Left lung (tissue), 10 donors: ENCODE results near the gene MTREX. TPM values are rescaled to one million over a fixed set of nuclear protein-coding genes. Genes with fewer than 3 reads are reported as not detected.

Experiments used
- ATAC-seq: fragments of 200-7000 bp; cut with Tn5 transposase; one replicate; pipeline ENCODE4 v1.9.1; 2020; ENCODE audit warnings: moderate library complexity
- DNase-seq, 4 donors: peaks; one replicate each; pipeline ENCODE4 v3.0.0-alpha.2; 2013 to 2020
- H3K27ac ChIP-seq, 2 donors: fragments of 200-600 bp; sonication (generic) in 1 of 2; one replicate each; pipeline versions ENCODE4 v1.5.0 to v1.8.0; 2020 to 2021
- H3K27me3 ChIP-seq, 2 donors: fragments of 200-600 bp; sonication (generic) in 1 of 2; one replicate each; pipeline versions ENCODE4 v1.5.0 to v1.8.0; 2020 to 2021
- H3K36me3 ChIP-seq, 2 donors: fragments of 200-600 bp; sonication (generic) in 1 of 2; one replicate each; pipeline versions ENCODE4 v1.5.0 to v1.8.0; 2020 to 2021
- H3K4me1 ChIP-seq, 2 donors: fragments of 200-600 bp; one replicate each; pipeline ENCODE4 v1.8.0; 2021
- H3K4me3 ChIP-seq, 2 donors: fragments of 200-600 bp; sonication (generic) in 1 of 2; one replicate each; pipeline versions ENCODE4 v1.5.0 to v1.8.0; 2020 to 2021; ENCODE audit warnings: mild to moderate bottlenecking in 1 of 2
- H3K9me3 ChIP-seq, 2 donors: fragments of 200-600 bp; sonication (generic) in 1 of 2; one replicate each; pipeline versions ENCODE4 v1.5.0 to v1.8.0; 2020 to 2021
- intact Hi-C, 2 donors: fragments of 100-400 bp; cut with DNase I; formaldehyde crosslinking; loops; one replicate each; pipeline versions ENCODE4 v1.11.2 to v1.14.2; 2022
- polyA plus RNA-seq, 6 donors: library from polyadenylated mRNA; unstranded; fragments of 120-200 nt; gene quantifications; one replicate each; pipeline ENCODE4 v1.2.1, GENCODE V29; 2013; ENCODE audit not compliant: insufficient read length in 6 of 6
- total RNA-seq, 2 donors: library from RNA; stranded (reverse); fragmentation: NEBNext Ultra II Directional; extraction: Animal tissue kit (Norgen Biotek cat#: 25700); gene quantifications; one replicate each; pipeline ENCODE4 v1.2.1, GENCODE V29; 2021
- TF ChIP-seq, protein P1 (sequence below), 2 donors: fragments of 200-600 bp; sonication (generic) in 1 of 2; IDR thresholded peaks; one replicate each; pipeline versions ENCODE4 v1.5.0 to v1.8.0; 2021; ENCODE audit warnings: antibody characterized with exemption in 2 of 2
- donor health status: DM: no; HTN: yes; CAD: no.
- donor health status: DM: no; HTN: no; CAD: no.

The MTREX gene
- total and polyA plus RNA-seq, 8 donors = 48.8 to 112 (median 87.6) TPM

DNA sequence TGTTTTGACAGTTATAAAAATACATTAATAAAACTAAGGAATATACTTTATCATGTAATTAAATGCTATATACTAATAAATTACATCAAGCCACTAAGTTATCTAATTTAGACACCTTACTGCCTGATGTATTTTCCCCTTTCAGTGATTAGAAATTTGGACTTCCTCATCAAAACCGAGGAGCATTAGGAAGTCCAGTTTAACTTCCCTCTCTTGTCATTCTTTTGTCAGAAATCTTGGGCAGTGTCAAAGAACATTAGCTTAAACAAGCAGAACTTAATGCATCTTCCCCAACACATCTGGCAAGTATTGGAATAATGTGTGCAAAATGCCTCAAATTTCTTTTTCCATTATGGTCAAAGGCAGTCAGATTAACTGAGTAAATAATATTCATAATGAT, 145.4 kb downstream of the MTREX start:
- Histone ChIP-seq H3K36me3 (no peaks in the 10 kb centered on the region), H3K4me3 (no peak overlapping the region), H3K27me3 (no peaks in the 10 kb centered on the region), H3K9me3 (no peaks in the 10 kb centered on the region), H3K27ac (no peak overlapping the region), H3K4me1 (no peaks in the 10 kb centered on the region)
- intact Hi-C loops = no loop called here
- DNase-seq (no peak), ATAC-seq (no peak)
- TF ChIP-seq, protein P1, sequence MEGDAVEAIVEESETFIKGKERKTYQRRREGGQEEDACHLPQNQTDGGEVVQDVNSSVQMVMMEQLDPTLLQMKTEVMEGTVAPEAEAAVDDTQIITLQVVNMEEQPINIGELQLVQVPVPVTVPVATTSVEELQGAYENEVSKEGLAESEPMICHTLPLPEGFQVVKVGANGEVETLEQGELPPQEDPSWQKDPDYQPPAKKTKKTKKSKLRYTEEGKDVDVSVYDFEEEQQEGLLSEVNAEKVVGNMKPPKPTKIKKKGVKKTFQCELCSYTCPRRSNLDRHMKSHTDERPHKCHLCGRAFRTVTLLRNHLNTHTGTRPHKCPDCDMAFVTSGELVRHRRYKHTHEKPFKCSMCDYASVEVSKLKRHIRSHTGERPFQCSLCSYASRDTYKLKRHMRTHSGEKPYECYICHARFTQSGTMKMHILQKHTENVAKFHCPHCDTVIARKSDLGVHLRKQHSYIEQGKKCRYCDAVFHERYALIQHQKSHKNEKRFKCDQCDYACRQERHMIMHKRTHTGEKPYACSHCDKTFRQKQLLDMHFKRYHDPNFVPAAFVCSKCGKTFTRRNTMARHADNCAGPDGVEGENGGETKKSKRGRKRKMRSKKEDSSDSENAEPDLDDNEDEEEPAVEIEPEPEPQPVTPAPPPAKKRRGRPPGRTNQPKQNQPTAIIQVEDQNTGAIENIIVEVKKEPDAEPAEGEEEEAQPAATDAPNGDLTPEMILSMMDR (IDR thresholded peaks at IDR 0.05) = no peak

DNA sequence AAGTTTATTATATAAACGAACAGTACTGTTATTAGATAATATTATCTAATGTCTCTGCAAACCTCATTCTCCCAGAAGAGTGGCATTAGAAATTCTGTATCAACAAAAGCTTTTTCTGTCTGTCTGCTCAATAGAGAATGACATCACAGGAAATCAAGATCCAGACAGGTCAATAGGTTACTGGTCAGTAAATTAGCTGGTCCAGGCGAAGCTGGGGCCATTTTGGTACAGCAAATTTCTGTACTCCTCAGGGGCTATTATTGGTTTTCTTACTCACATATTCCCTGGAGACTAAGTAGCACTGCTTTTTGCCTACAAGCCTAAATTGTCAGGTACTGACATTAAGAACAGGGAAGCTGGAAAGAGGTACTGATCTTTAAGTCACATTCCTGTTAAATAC, 146.5 kb downstream of the MTREX start:
- DNase-seq (no peak), ATAC-seq (no peak)
- H3K27ac ChIP-seq = no peak overlapping the region
- H3K36me3 ChIP-seq = no peaks in the 10 kb centered on the region
- H3K4me3 ChIP-seq = no peak overlapping the region
- intact Hi-C loops = no loop called here
- TF ChIP-seq, protein P1 (IDR thresholded peaks at IDR 0.05) = no peak
- H3K4me1 ChIP-seq = no peaks in the 10 kb centered on the region
- H3K9me3 ChIP-seq = no peaks in the 10 kb centered on the region
- H3K27me3 ChIP-seq = no peaks in the 10 kb centered on the region

DNA sequence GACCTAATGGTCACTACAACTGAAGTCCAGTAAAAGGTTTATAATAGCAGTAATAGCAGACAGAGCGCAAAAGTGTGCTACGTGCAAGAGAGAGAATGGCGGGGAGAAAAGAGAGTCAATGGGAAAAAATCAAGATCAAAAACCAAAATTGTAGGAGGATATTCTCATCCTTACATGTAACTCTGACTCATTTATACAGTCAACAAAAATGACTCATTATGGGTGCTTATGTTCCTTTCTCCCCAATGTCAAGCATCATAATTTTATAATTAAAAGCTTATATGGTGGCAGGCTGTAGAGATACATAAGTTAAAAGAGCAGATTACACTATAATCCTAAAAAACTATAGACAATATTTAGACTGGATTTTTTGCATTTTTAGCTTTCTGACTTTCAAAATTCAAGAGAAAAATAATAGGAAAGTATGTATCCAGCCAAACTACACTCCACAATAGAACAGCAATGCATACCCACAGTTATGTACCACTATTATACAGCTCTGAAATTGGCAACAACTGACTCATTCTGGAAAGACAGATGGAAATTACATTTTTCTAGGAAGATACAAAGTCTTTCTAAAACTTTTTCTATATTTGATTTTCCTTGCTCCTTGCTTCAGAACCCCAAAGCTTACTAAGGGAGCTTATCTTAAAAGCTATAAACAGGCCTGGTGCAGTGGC, 148.6 kb downstream of the MTREX start:
- no peak overlapping the region for H3K4me3 ChIP-seq
- no peaks in the 10 kb centered on the region for H3K9me3 ChIP-seq
- intact Hi-C loops = no loop called here
- H3K4me1 ChIP-seq = no peaks in the 10 kb centered on the region
- no peak overlapping the region for H3K27ac ChIP-seq
- TF ChIP-seq, protein P1 (IDR thresholded peaks at IDR 0.05) = no peak
- H3K27me3 ChIP-seq = no peaks in the 10 kb centered on the region
- DNase-seq (no peak), ATAC-seq (peak; percentile 29)
- H3K36me3 ChIP-seq = no peaks in the 10 kb centered on the region

DNA sequence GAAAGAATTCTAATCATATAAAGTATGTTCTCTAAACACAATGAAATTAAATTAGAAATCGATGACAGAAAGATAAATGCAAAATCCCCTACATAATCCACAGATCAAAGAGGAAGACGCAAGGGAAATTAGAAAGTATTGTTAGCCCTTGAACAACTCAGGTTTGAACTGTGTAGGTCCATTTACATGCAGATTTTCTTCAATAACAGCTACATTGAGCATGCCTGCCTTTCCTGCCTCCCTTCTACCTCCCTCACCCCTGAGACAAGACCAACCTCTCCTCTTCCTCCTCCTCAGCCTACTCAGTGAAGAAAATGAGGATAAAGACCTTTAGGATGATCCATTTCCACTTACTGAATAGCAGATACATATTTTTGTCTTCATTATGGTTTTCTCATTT, 151.8 kb downstream of the MTREX start:
- intact Hi-C loops = no loop called here
- DNase-seq (no peak), ATAC-seq (no peak)
- Histone ChIP-seq H3K36me3 (peaks cover 0 to 9% of the 10 kb centered on the region in 2 donors), H3K27me3 (no peaks in the 10 kb centered on the region), H3K27ac (no peak overlapping the region), H3K4me1 (no peaks in the 10 kb centered on the region), H3K4me3 (no peak overlapping the region), H3K9me3 (no peaks in the 10 kb centered on the region)
- TF ChIP-seq, protein P1 (IDR thresholded peaks at IDR 0.05) = no peak

DNA sequence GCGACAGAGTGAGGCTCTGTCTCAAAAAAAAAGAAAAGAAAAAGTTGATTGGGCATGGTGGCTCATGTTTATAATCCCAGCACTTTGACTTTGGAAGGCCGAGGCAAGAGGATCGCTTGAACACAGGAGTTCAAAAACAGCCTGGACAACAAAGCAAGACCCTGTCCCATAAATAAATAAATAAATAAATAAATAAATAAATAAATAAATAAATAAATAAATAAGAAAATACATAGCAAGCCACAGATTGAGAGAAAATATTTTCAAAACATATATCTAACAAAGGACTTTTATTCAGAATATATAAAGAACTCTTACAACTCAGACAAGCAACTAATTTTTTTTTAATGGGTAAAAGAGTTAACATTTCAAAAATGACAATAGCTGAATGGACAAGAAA, 155.8 kb downstream of the MTREX start:
- Histone ChIP-seq H3K27ac (no peak overlapping the region), H3K9me3 (no peaks in the 10 kb centered on the region), H3K27me3 (no peaks in the 10 kb centered on the region), H3K4me3 (no peak overlapping the region), H3K4me1 (peaks cover 0 to 9% of the 10 kb centered on the region in 2 donors), H3K36me3 (peaks cover 0 to 9% of the 10 kb centered on the region in 2 donors)
- DNase-seq = no peak
- TF ChIP-seq, protein P1 (IDR thresholded peaks at IDR 0.05) = no peak
- ATAC-seq = no peak
- intact Hi-C loops = no loop called here
